ENCODE measurements around the gene EFCAB13. TPM values are rescaled to one million over a fixed set of nuclear protein-coding genes. Genes with fewer than 3 reads are reported as not detected.

Gene EFCAB13
- total and polyA plus RNA-seq, 11 donors, result 0.47 to 6.1 (median 1.4) TPM

- intact Hi-C loops (cut with DNase I), result loop anchor here in 2 of 10 donors (5.0 to 10.0 kb wide), 2 partner anchors 41 to 154 kb away; no protein-coding TSS in a partner anchor
- no peak for TF ChIP-seq POLR2A (IDR thresholded peaks at IDR 0.05)
- TF ChIP-seq CTCF (IDR thresholded peaks at IDR 0.05), result no peak
- H3K9me3 ChIP-seq, result peaks cover 0 to 8% (median 0%) of the 10 kb centered on the region in 12 donors
- DNase-seq (no peak), ATAC-seq (no peak)
- WGBS, 4 donors, result 91 to 94% (median 92%) methylated on average over 3 of the region's 3 CpGs
- H3K27ac ChIP-seq, result no peak overlapping the region
- H3K4me3 ChIP-seq, result no peak overlapping the region
- no peaks in the 10 kb centered on the region for H3K36me3 ChIP-seq
- H3K4me1 ChIP-seq, result peaks cover 0 to 21% (median 4%) of the 10 kb centered on the region in 12 donors
- H3K27me3 ChIP-seq, result no peaks in the 10 kb centered on the region
These were observed 5.4 kb upstream of the EFCAB13 start for GRCh38 chr17:47318197-47318918.

- DNase-seq (no peak), ATAC-seq (no peak)
- intact Hi-C loops (cut with DNase I), result no loop called here
- Histone ChIP-seq H3K9me3 (peaks cover 0 to 8% (median 0%) of the 10 kb centered on the region in 12 donors), H3K27ac (no peak overlapping the region), H3K36me3 (no peaks in the 10 kb centered on the region), H3K4me1 (peaks cover 0 to 9% (median 0%) of the 10 kb centered on the region in 12 donors), H3K27me3 (peaks cover 0 to 3% (median 0%) of the 10 kb centered on the region in 9 donors), H3K4me3 (no peak overlapping the region)
- WGBS, 4 donors, result 79 to 90% (median 89%) methylated on average over 5 of the region's 5 CpGs
- no peak for TF ChIP-seq POLR2A (IDR thresholded peaks at IDR 0.05)
- TF ChIP-seq CTCF (IDR thresholded peaks at IDR 0.05), result no peak
These were observed 2.8 kb upstream of the EFCAB13 start for GRCh38 chr17:47320879-47321502.

GRCh38 chr17:47324224-47325020 is 667 bp downstream of the EFCAB13 start:
- WGBS, 4 donors, result 15 to 31% (median 21%) methylated on average over 28 of the region's 28 CpGs
- Histone ChIP-seq H3K4me3 (peak overlapping the region; percentile 44 to 88 (median 69)), H3K27ac (peak overlapping the region; percentile 66 to 97 (median 87)), H3K36me3 (peaks cover 0 to 5% (median 0%) of the 10 kb centered on the region in 9 donors), H3K4me1 (peaks cover 0 to 7% (median 0%) of the 10 kb centered on the region in 12 donors), H3K9me3 (peaks cover 0 to 8% (median 0%) of the 10 kb centered on the region in 12 donors), H3K27me3 (peaks cover 0 to 3% (median 0%) of the 10 kb centered on the region in 9 donors)
- ATAC-seq (peak in 3 of 4 donors; percentile 44 to 74 (median 63)), DNase-seq (peak; percentile 45 to 67 (median 62))
- TF ChIP-seq POLR2A (IDR thresholded peaks at IDR 0.05) (no peak), CTCF (IDR thresholded peaks at IDR 0.05) (no peak)
- intact Hi-C loops (cut with DNase I), result no loop called here
